A549 (cell line): ENCODE measurements around the gene ZKSCAN5. TPM values are rescaled to one million over a fixed set of nuclear protein-coding genes. Genes with fewer than 3 reads are reported as not detected.

Experiments used
- ATAC-seq, 2 experiments: fragments of 200-7000 bp in 1 of 2; fragments of >200 bp in 1 of 2; cut with Nextera tagmentation in 1 of 2; cut with Tn5 transposase in 1 of 2; 3 replicates each; pipeline versions ENCODE4 v1.8.0 to v1.9.1; 2018 to 2020; ENCODE audit warnings: mild to moderate bottlenecking in 1 of 2, moderate library complexity in 1 of 2
- CTCF ChIA-PET: fragments of 300-600 bp; sonication (Branson Sonifier 250); formaldehyde crosslinking; extraction: SDS; loops from one replicate; lab custom pipeline; 2021; ENCODE audit warnings: antibody characterized with exemption, inconsistent platforms; lab: Yijun Ruan, JAX
- POLR2A ChIA-PET: fragments of 350-600 bp; formaldehyde crosslinking; extraction: SDS; loops from one replicate; lab custom pipeline; 2021; ENCODE audit warnings: antibody characterized with exemption, inconsistent platforms; lab: Yijun Ruan, JAX
- DNase-seq, 2 experiments: peaks; one replicate each; pipeline versions ENCODE4 v3.0.0 to v3.0.0-alpha.2; 2011 to 2016; ENCODE audit warnings: low read depth in 1 of 2, low spot score in 1 of 2
- FAIRE-seq: peaks from 2 replicates; lab custom pipeline; 2011; peaks lifted over from hg19 to GRCh38; lab: Jason Lieb, UNC
- H3K27ac ChIP-seq, 2 experiments: fragments of >200 bp; sonication (Bioruptor Twin); formaldehyde crosslinking; 3 replicates each; pipeline ENCODE4 v1.5.1; 2016 to 2017
- H3K4me1 ChIP-seq: fragments of >200 bp; sonication (Bioruptor Twin); formaldehyde crosslinking; 3 replicates; pipeline ENCODE4 v1.6.1; 2016
- H3K4me2 ChIP-seq: fragments of >200 bp; sonication (Bioruptor Twin); formaldehyde crosslinking; 3 replicates; pipeline ENCODE4 v1.6.1; 2016
- H3K4me3 ChIP-seq: fragments of >200 bp; sonication (Bioruptor Twin); formaldehyde crosslinking; 3 replicates; pipeline ENCODE4 v1.5.1; 2016
- H3K9me3 ChIP-seq: fragments of >200 bp; sonication (Bioruptor Twin); formaldehyde crosslinking; 3 replicates; pipeline ENCODE4 v1.6.1; 2016
- CBX2 ChIP-seq: fragments of 200-600 bp; sonication (generic); IDR thresholded peaks from 2 replicates; pipeline ENCODE4 v1.6.1; 2016; ENCODE audit warnings: low read depth, mild to moderate bottlenecking, borderline replicate concordance
- CBX8 ChIP-seq: fragments of 200-600 bp; sonication (generic); IDR thresholded peaks from 2 replicates; pipeline ENCODE4 v1.6.1; 2016
- CEBPB ChIP-seq, 2 experiments: fragments of >200 bp in 1 of 2; sonication (Bioruptor Twin) in 1 of 2; formaldehyde crosslinking in 1 of 2; IDR thresholded peaks; 2 replicates each; pipeline ENCODE4 v1.6.1; 2012 to 2016
- CHD2 ChIP-seq: fragments of 150-350 bp; IDR thresholded peaks from 2 replicates; pipeline ENCODE4 v1.6.1; 2014; ENCODE audit warnings: low read length; ENCODE audit not compliant: partially characterized antibody
- EHF ChIP-seq: fragments of 250-450 bp; sonication (Bioruptor Pico); IDR thresholded peaks from 2 replicates; pipeline ENCODE4 v1.5.0; 2020; ENCODE audit warnings: mild to moderate bottlenecking
- ESRRA ChIP-seq: fragments of 150-350 bp; IDR thresholded peaks from 2 replicates; pipeline ENCODE4 v1.6.1; 2014; ENCODE audit warnings: mild to moderate bottlenecking, low read length, borderline replicate concordance
- HDAC2 ChIP-seq: fragments of 200-600 bp; sonication (generic); IDR thresholded peaks from 2 replicates; pipeline ENCODE4 v1.6.1; 2016
- HOXA7 ChIP-seq: fragments of 250-450 bp; sonication (Bioruptor Pico); IDR thresholded peaks from 2 replicates; pipeline ENCODE4 v1.5.0; 2020; ENCODE audit warnings: mild to moderate bottlenecking, moderate library complexity
- HOXB13 ChIP-seq: fragments of 250-450 bp; sonication (Bioruptor Pico); IDR thresholded peaks from 2 replicates; pipeline ENCODE4 v1.5.0; 2020; ENCODE audit warnings: low read depth, mild to moderate bottlenecking, moderate library complexity
- JUN ChIP-seq, 2 experiments: fragments of >200 bp; sonication (Bioruptor Twin); formaldehyde crosslinking; IDR thresholded peaks; 2 replicates in 1 of 2; 3 replicates in 1 of 2; pipeline ENCODE4 v1.6.1; 2016 to 2017
- KDM5A ChIP-seq: fragments of 200-600 bp; sonication (generic); IDR thresholded peaks from 2 replicates; pipeline ENCODE4 v1.6.1; 2016; ENCODE audit warnings: antibody characterized with exemption, mild to moderate bottlenecking
- MAFK ChIP-seq: fragments of 450-650 bp; IDR thresholded peaks from 2 replicates; pipeline ENCODE4 v1.6.1; 2014; ENCODE audit not compliant: partially characterized antibody
- MAX ChIP-seq: IDR thresholded peaks from 2 replicates; pipeline ENCODE4 v1.6.1; 2012
- NPAS2 ChIP-seq: fragments of 250-450 bp; sonication (Bioruptor Pico); IDR thresholded peaks from 2 replicates; pipeline ENCODE4 v1.8.0; 2022; ENCODE audit warnings: mild to moderate bottlenecking, moderate library complexity, borderline replicate concordance
- PHF8 ChIP-seq: fragments of 200-600 bp; sonication (generic); IDR thresholded peaks from 2 replicates; pipeline ENCODE4 v1.6.1; 2016; ENCODE audit warnings: low read depth, mild to moderate bottlenecking, antibody characterized with exemption, moderate library complexity, borderline replicate concordance
- POLR2A ChIP-seq: IDR thresholded peaks from 2 replicates; pipeline ENCODE4 v1.6.1; 2012; ENCODE audit warnings: mild to moderate bottlenecking, low read length
- RAD21 ChIP-seq, 2 experiments: fragments of >200 bp in 1 of 2; sonication (Bioruptor Twin) in 1 of 2; formaldehyde crosslinking in 1 of 2; IDR thresholded peaks in 1 of 2; conservative IDR thresholded peaks in 1 of 2; 2 replicates in 1 of 2; 3 replicates in 1 of 2; pipeline ENCODE4 v1.6.1; 2012 to 2018; ENCODE audit warnings: inconsistent platforms in 1 of 2
- SREBF2 ChIP-seq: fragments of 450-650 bp; IDR thresholded peaks from 2 replicates; pipeline ENCODE4 v1.6.1; 2014; ENCODE audit warnings: mild to moderate bottlenecking, moderate library complexity
- TP53 ChIP-seq: fragments of 250-450 bp; sonication (Bioruptor Pico); IDR thresholded peaks from 2 replicates; pipeline ENCODE4 v1.5.0; 2021; ENCODE audit warnings: mild to moderate bottlenecking, moderate library complexity
- ZFP36 ChIP-seq: fragments of 450-650 bp; IDR thresholded peaks from 2 replicates; pipeline ENCODE4 v1.6.1; 2014; ENCODE audit warnings: borderline replicate concordance; ENCODE audit not compliant: partially characterized antibody
- WGBS: methylation state at CpG from one replicate; pipeline ENCODE4 v1.1.6; 2017; ENCODE audit errors: missing lambda C conversion rate; 5-methylcytosine and 5-hydroxymethylcytosine counted together
- polyA plus RNA-seq, 4 experiments: library from polyadenylated mRNA; depleted of rRNA in 3 of 4; stranded (reverse); fragments of >200 nt; fragmentation: RNase III in 1 of 4; extraction: RNeasy Plus Mini Kit Qiagen cat#74134 plus additional on column Dnase treatment in 1 of 4; gene quantifications; 2 replicates in 3 of 4; 3 replicates in 1 of 4; pipeline ENCODE4 v1.2.3, GENCODE V29; 2011 to 2017
- TF ChIP-seq, protein P1 (sequence below): fragments of 250-450 bp; sonication (Bioruptor Pico); IDR thresholded peaks from 2 replicates; pipeline ENCODE4 v1.5.0; 2021; ENCODE audit warnings: mild to moderate bottlenecking, moderate library complexity, borderline replicate concordance
- TF ChIP-seq, protein P2 (sequence below): IDR thresholded peaks from 2 replicates; pipeline ENCODE4 v1.6.1; 2012; ENCODE audit warnings: low read depth, borderline replicate concordance

The ZKSCAN5 gene
- polyA plus RNA-seq, 2 of the 4 experiments (the other 2 are of a cell fraction) = 8.2 to 15.7 TPM

GRCh38 chr7:99535667-99536066 is 31.2 kb downstream of the ZKSCAN5 start (continued):
- TF ChIP-seq HOXA7 (CRISPR knock-in tag) = no peak
- no peak for TF ChIP-seq CBX8
- TF ChIP-seq, all 56 proteins: peak for 0

GRCh38 chr7:99539213-99539811 is 34.9 kb downstream of the ZKSCAN5 start:
- WGBS = 38% methylated on average over 7 of the region's 7 CpGs
- CTCF ChIA-PET = no interaction called here
- no peaks in the 10 kb centered on the region for H3K4me1 ChIP-seq
- no peak overlapping the region for H3K4me2 ChIP-seq
- POLR2A ChIA-PET = no interaction called here
- H3K4me3 ChIP-seq = no peak overlapping the region
- H3K9me3 ChIP-seq = peaks cover 99% of the 10 kb centered on the region
- FAIRE-seq = no peak
- TF ChIP-seq EHF (CRISPR knock-in tag) = no peak
- 0 out of 2 replicates have a peak, but pooled peaks have one; percentile 28 for TF ChIP-seq MAX
- TF ChIP-seq, all 56 proteins: peak for 1
- no peak for DNase-seq
- ATAC-seq = no peak
- H3K27ac ChIP-seq = no peak overlapping the region

DNA sequence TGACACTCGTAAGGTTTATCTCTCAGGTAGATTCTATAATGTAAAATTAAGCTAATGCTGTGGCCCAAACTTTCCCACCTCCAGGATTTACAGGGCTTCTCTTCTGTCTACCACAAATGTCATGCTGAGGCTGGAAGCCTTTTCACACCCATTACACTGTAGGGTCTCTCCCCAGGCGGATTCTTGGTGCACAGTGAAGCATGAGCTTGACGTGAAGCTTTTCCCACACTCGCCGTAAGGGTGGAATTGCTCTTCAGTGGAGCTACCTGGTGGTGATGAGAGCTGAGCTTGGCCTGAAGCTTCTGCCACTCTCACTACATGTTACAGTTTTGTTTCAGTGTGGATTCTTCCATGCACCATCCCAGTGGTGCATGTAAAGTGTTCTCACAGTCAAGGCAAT is 36.1 kb downstream of the ZKSCAN5 start:
- H3K4me2 ChIP-seq = no peak overlapping the region
- WGBS = 86% methylated on average over 5 of the region's 5 CpGs
- no peak for ATAC-seq
- no peaks in the 10 kb centered on the region for H3K4me1 ChIP-seq
- no peak for FAIRE-seq
- TF ChIP-seq MAX (no peak), RAD21 (conservative IDR thresholded peaks at IDR 0.05 in 1 of 2, IDR thresholded peaks at IDR 0.05 in 1 of 2) (no peak), POLR2A (no peak), NPAS2 (CRISPR knock-in tag) (no peak), CBX2 (no peak), CBX8 (no peak), MAFK (no peak), JUN (IDR thresholded peaks at IDR 0.05) (no peak), PHF8 (no peak), ESRRA (no peak), ZFP36 (no peak), KDM5A (no peak), TP53 (CRISPR knock-in tag) (no peak), CHD2 (no peak), HOXB13 (no peak), CEBPB (IDR thresholded peaks at IDR 0.05) (no peak), SREBF2 (no peak), HDAC2 (no peak)
- TF ChIP-seq, protein P1, sequence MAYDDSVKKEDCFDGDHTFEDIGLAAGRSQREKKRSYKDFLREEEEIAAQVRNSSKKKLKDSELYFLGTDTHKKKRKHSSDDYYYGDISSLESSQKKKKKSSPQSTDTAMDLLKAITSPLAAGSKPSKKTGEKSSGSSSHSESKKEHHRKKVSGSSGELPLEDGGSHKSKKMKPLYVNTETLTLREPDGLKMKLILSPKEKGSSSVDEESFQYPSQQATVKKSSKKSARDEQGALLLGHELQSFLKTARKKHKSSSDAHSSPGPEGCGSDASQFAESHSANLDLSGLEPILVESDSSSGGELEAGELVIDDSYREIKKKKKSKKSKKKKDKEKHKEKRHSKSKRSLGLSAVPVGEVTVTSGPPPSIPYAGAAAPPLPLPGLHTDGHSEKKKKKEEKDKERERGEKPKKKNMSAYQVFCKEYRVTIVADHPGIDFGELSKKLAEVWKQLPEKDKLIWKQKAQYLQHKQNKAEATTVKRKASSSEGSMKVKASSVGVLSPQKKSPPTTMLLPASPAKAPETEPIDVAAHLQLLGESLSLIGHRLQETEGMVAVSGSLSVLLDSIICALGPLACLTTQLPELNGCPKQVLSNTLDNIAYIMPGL = no peak
- TF ChIP-seq, protein P2, sequence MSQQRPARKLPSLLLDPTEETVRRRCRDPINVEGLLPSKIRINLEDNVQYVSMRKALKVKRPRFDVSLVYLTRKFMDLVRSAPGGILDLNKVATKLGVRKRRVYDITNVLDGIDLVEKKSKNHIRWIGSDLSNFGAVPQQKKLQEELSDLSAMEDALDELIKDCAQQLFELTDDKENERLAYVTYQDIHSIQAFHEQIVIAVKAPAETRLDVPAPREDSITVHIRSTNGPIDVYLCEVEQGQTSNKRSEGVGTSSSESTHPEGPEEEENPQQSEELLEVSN = no peak
- POLR2A ChIA-PET = no interaction called here
- H3K9me3 ChIP-seq = peaks cover 99% of the 10 kb centered on the region
- CTCF ChIA-PET = interaction anchor here (1.2 to 1.7 kb wide), 2 partner anchors 10 to 14 kb away, joined by 3 to 11 read pairs; no protein-coding TSS in a partner anchor
- H3K27ac ChIP-seq = no peak overlapping the region
- H3K4me3 ChIP-seq = no peak overlapping the region
- DNase-seq = no peak
